Neural cell (in vitro differentiated cells): ENCODE measurements around the gene ITM2B. TPM values are rescaled to one million over a fixed set of nuclear protein-coding genes. Genes with fewer than 3 reads are reported as not detected.

Experiments
- H2AFZ ChIP-seq: fragments of 200-600, 300-800 bp; sonication (generic), shearing (Covaris generic); 2 replicates; pipeline ENCODE4 v1.6.0; 2014; ENCODE audit warnings: low read depth, mild to moderate bottlenecking, antibody characterized with exemption, low read length, moderate library complexity
- H3F3A ChIP-seq: fragments of 200-600 bp; shearing (Covaris generic); 2 replicates; pipeline ENCODE4 v1.6.1; 2016; ENCODE audit warnings: mild to moderate bottlenecking, moderate library complexity, mixed read lengths, antibody characterized with exemption, low read length; ENCODE audit not compliant: insufficient read depth, poor library complexity, severe bottlenecking
- H3K27ac ChIP-seq: fragments of 200-600, 300-800 bp; sonication (generic), shearing (Covaris generic); 2 replicates; pipeline ENCODE4 v1.5.1; 2014; ENCODE audit warnings: mild to moderate bottlenecking, low read length, moderate library complexity
- H3K27me3 ChIP-seq: fragments of 300-800, 200-600 bp; sonication (generic), shearing (Covaris generic); 2 replicates; pipeline ENCODE4 v1.6.0; 2014; ENCODE audit warnings: mild to moderate bottlenecking, low read depth, low read length, moderate library complexity; ENCODE audit not compliant: insufficient read depth
- H3K36me3 ChIP-seq: fragments of 300-800, 200-600 bp; sonication (generic), shearing (Covaris generic); 2 replicates; pipeline ENCODE4 v1.5.1; 2014; ENCODE audit warnings: mild to moderate bottlenecking, antibody characterized with exemption, low read length, moderate library complexity; ENCODE audit not compliant: insufficient read depth
- H3K4me2 ChIP-seq: fragments of 300-800, 200-600 bp; sonication (generic), shearing (Covaris generic); 2 replicates; pipeline ENCODE4 v1.6.0; 2014; ENCODE audit warnings: mild to moderate bottlenecking, low read length
- H3K4me3 ChIP-seq: fragments of 300-800, 200-600 bp; sonication (generic), shearing (Covaris generic); 2 replicates; pipeline ENCODE4 v1.5.1; 2014; ENCODE audit warnings: mild to moderate bottlenecking, low read length, moderate library complexity
- H3K79me2 ChIP-seq: fragments of 200-600 bp; shearing (Covaris generic); replicated peaks from 2 replicates; pipeline ENCODE4 v1.6.0; 2014; ENCODE audit warnings: mild to moderate bottlenecking, low read length, moderate library complexity; ENCODE audit not compliant: insufficient read depth
- H3K9ac ChIP-seq: fragments of 300-800, 200-600 bp; sonication (generic), shearing (Covaris generic); 2 replicates; pipeline ENCODE4 v1.6.1; 2016; ENCODE audit warnings: mild to moderate bottlenecking, low read length, mixed read lengths
- H3K9me2 ChIP-seq: fragments of 200-600 bp; shearing (Covaris generic); 2 replicates; pipeline ENCODE4 v1.6.1; 2016; ENCODE audit warnings: mild to moderate bottlenecking, low read length, mixed read lengths; ENCODE audit not compliant: insufficient read depth
- H3K9me3 ChIP-seq: fragments of 200-600, 300-800 bp; sonication (generic), shearing (Covaris generic); 2 replicates; pipeline ENCODE4 v1.6.1; 2016; ENCODE audit warnings: mild to moderate bottlenecking, mixed run types, low read length, moderate library complexity, mixed read lengths
- H4K20me1 ChIP-seq: fragments of 200-600 bp; shearing (Covaris generic); 2 replicates; pipeline ENCODE4 v1.6.1; 2016; ENCODE audit warnings: mild to moderate bottlenecking, mixed run types; ENCODE audit not compliant: insufficient read depth
- CTCF ChIP-seq: fragments of 450-650 bp; IDR thresholded peaks from 2 replicates; pipeline ENCODE4 v1.5.1; 2014; ENCODE audit warnings: antibody characterized with exemption, mild to moderate bottlenecking, moderate library complexity; ENCODE audit not compliant: poor library complexity, severe bottlenecking
- EP300 ChIP-seq: fragments of 450-650 bp; conservative IDR thresholded peaks from 2 replicates; pipeline ENCODE4 v1.6.1; 2014; ENCODE audit warnings: antibody characterized with exemption, mild to moderate bottlenecking, moderate library complexity; ENCODE audit not compliant: poor library complexity, severe bottlenecking
- EZH2 ChIP-seq: fragments of 200-600, 300-800 bp; shearing (Covaris generic), sonication (generic); IDR thresholded peaks from 2 replicates; pipeline ENCODE4 v1.6.1; 2014; ENCODE audit warnings: antibody characterized with exemption, low read length, borderline replicate concordance, mild to moderate bottlenecking; ENCODE audit not compliant: insufficient read depth, poor library complexity, severe bottlenecking
- MXI1 ChIP-seq: fragments of 450-650 bp; conservative IDR thresholded peaks from 2 replicates; pipeline ENCODE4 v1.6.1; 2014; ENCODE audit warnings: antibody characterized with exemption, mild to moderate bottlenecking; ENCODE audit not compliant: poor library complexity, severe bottlenecking
- POLR2AphosphoS5 ChIP-seq: IDR thresholded peaks from 2 replicates; pipeline ENCODE4 v1.6.1; 2012
- RAD21 ChIP-seq: fragments of 450-650 bp; conservative IDR thresholded peaks from 2 replicates; pipeline ENCODE4 v1.6.1; 2014; ENCODE audit warnings: antibody characterized with exemption, mild to moderate bottlenecking, moderate library complexity
- REST ChIP-seq: IDR thresholded peaks from 2 replicates; pipeline ENCODE4 v1.6.1; 2012; ENCODE audit warnings: borderline replicate concordance
- SMC3 ChIP-seq: fragments of 450-650 bp; conservative IDR thresholded peaks from 2 replicates; pipeline ENCODE4 v1.6.1; 2014; ENCODE audit warnings: antibody characterized with exemption, mild to moderate bottlenecking, moderate library complexity; ENCODE audit not compliant: poor library complexity
- TAF1 ChIP-seq: IDR thresholded peaks from 2 replicates; pipeline ENCODE4 v1.6.1; 2012; ENCODE audit warnings: low read depth
- polyA plus RNA-seq: library from polyadenylated mRNA; depleted of rRNA; stranded (reverse); fragments of >200 nt; gene quantifications from 2 replicates; pipeline ENCODE4 v1.2.3, GENCODE V29; 2014

ITM2B gene
- polyA plus RNA-seq, 1 donor from 2014 or later: 275 TPM

GRCh38 chr13:48216204-48216711, 16.7 kb upstream of the ITM2B start:
- Histone ChIP-seq H3K36me3 (no peaks in the 10 kb centered on the region), H4K20me1 (no peaks in the 10 kb centered on the region), H2AFZ (no peak overlapping the region), H3F3A (no peaks in the 10 kb centered on the region), H3K27ac (no peak overlapping the region), H3K9me3 (no peaks in the 10 kb centered on the region), H3K27me3 (no peaks in the 10 kb centered on the region), H3K4me3 (no peak overlapping the region), H3K9ac (no peak overlapping the region), H3K79me2 (no peaks in the 10 kb centered on the region), H3K4me2 (no peak overlapping the region), H3K9me2 (no peaks in the 10 kb centered on the region)
- TF ChIP-seq RAD21 (no peak), EZH2 (no peak), EP300 (no peak), SMC3 (no peak), REST (no peak), POLR2AphosphoS5 (no peak), TAF1 (no peak), CTCF (no peak), MXI1 (no peak)

GRCh38 chr13:48220592-48220980, 12.4 kb upstream of the ITM2B start:
- no peaks in the 10 kb centered on the region for H3K9me2 ChIP-seq
- no peak overlapping the region for H3K27ac ChIP-seq

More at GRCh38 chr13:48220592-48220980, 12.4 kb upstream of the ITM2B start:
- Histone ChIP-seq H2AFZ (no peak overlapping the region), H4K20me1 (no peaks in the 10 kb centered on the region), H3K4me3 (no peak overlapping the region), H3F3A (no peaks in the 10 kb centered on the region), H3K4me2 (no peak overlapping the region), H3K9ac (no peak overlapping the region), H3K36me3 (no peaks in the 10 kb centered on the region), H3K9me3 (no peaks in the 10 kb centered on the region), H3K27me3 (no peaks in the 10 kb centered on the region), H3K79me2 (no peaks in the 10 kb centered on the region)
- no peak for TF ChIP-seq EZH2
- no peak for TF ChIP-seq CTCF
